ENCODE data around the gene HPCAL4.

The HPCAL4 gene

DNA sequence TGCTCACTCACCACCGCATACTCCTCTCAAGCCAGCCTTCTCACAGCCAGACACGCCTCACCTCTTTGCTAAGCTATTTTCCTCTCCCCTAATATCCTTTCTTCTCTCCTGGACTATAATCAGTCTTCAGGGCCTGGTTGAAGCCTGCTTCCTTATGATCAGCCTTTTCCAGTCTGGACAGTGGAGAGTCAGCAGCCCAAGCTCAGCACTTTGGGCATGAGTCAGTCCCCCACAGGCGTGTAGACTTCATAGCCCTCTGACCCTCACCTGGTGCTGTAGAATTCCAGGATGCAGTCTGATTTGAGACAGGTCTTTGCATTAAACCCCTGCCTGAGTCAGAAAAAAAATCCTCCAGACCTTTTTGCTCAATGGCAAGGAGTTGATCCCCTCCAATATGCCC lies 2.5 kb downstream of the HPCAL4 start:
- no peaks in the 10 kb centered on the region for H3K36me3 ChIP-seq (ENCODE audit: control insufficient read depth, insufficient read depth, low read length)
- H3K4me3 ChIP-seq (replicated peaks; ENCODE audit: low read depth, low read length), result no peak overlapping the region
- DNase-seq (ENCODE audit: extremely low read depth, insufficient read length), result no peak
- TF ChIP-seq, protein P1, sequence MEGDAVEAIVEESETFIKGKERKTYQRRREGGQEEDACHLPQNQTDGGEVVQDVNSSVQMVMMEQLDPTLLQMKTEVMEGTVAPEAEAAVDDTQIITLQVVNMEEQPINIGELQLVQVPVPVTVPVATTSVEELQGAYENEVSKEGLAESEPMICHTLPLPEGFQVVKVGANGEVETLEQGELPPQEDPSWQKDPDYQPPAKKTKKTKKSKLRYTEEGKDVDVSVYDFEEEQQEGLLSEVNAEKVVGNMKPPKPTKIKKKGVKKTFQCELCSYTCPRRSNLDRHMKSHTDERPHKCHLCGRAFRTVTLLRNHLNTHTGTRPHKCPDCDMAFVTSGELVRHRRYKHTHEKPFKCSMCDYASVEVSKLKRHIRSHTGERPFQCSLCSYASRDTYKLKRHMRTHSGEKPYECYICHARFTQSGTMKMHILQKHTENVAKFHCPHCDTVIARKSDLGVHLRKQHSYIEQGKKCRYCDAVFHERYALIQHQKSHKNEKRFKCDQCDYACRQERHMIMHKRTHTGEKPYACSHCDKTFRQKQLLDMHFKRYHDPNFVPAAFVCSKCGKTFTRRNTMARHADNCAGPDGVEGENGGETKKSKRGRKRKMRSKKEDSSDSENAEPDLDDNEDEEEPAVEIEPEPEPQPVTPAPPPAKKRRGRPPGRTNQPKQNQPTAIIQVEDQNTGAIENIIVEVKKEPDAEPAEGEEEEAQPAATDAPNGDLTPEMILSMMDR (IDR thresholded peaks at IDR 0.05; ENCODE audit: insufficient read depth, low read length, poor library complexity, severe bottlenecking), result no peak
- no peaks in the 10 kb centered on the region; the same call in 1 of the 2 replicates for H3K27me3 ChIP-seq (replicated peaks; ENCODE audit: control insufficient read depth, insufficient read depth, low read length)

DNA sequence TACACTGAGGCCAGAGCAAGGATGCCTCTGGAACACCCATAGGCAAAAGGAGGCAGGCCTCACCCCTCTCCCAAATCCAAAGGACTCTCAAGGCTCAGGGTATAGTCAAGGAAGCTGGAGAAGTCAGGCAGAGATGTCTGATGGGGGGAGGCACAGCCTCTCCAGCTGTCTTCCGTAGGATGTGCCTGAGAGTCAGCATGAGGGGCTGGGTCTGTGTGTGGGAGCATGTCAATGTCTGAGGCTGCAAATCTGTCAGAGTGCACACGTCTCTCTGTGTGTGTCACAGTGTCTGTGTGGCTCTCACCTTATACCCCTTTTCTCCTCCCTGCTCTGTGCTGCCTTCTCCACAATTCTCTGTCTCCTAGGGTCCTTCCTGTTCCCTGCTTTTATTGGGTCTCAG lies 4.0 kb downstream of the HPCAL4 start:
- no peak overlapping the region for H3K4me3 ChIP-seq (replicated peaks; ENCODE audit: low read depth, low read length)
- H3K36me3 ChIP-seq (ENCODE audit: control insufficient read depth, insufficient read depth, low read length), result no peaks in the 10 kb centered on the region
- H3K27me3 ChIP-seq (replicated peaks; ENCODE audit: control insufficient read depth, insufficient read depth, low read length), result no peaks in the 10 kb centered on the region; the same call in 1 of the 2 replicates
- no peak for DNase-seq (ENCODE audit: extremely low read depth, insufficient read length)
- TF ChIP-seq, protein P1 (IDR thresholded peaks at IDR 0.05; ENCODE audit: insufficient read depth, low read length, poor library complexity, severe bottlenecking), result no peak

DNA sequence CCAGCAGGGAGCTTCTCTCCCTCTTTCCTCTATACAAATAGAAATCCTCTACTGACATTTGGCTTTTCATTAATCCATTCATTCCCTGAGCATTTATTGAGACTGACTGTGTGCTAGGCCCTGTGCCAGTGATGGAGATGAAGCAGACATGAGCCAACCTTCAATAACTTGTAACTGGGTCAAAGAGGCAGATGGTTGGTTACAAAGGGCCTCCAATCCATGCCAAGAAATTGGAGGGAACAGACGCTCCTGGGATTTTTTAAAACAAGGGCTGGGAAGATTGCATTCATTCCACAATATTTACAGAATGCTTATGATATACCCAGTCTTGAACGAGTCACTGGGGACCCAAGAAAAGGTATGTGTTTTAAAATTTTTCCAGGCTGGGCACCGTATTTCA lies 6.2 kb downstream of the HPCAL4 start:
- H3K36me3 ChIP-seq (ENCODE audit: control insufficient read depth, insufficient read depth, low read length), result no peaks in the 10 kb centered on the region
- H3K27me3 ChIP-seq (replicated peaks; ENCODE audit: control insufficient read depth, insufficient read depth, low read length), result no peaks in the 10 kb centered on the region; the same call in 1 of the 2 replicates
- DNase-seq (ENCODE audit: extremely low read depth, insufficient read length), result no peak
- no peak overlapping the region for H3K4me3 ChIP-seq (replicated peaks; ENCODE audit: low read depth, low read length)
- TF ChIP-seq, protein P1 (IDR thresholded peaks at IDR 0.05; ENCODE audit: insufficient read depth, low read length, poor library complexity, severe bottlenecking), result no peak

DNA sequence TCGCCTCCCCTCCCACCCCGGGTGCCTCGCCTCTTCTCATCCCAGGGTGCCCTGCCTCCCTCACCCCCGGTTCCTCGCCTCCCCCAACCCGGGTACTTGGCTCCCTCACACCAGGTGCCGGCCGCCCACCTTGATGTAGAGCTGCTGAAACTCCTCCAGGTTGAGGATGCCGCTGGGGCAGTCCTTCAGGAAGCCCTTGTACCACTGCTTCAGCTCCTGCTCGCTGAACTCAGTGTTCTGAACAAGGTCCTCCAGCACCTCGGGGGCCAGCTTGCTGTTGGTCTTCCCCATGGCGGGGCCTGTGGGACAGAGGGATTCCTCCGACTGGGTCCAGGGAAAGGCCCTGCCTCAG lies 6.9 kb downstream of the HPCAL4 start:
- H3K4me3 ChIP-seq (replicated peaks; ENCODE audit: low read depth, low read length), result no peak overlapping the region
- TF ChIP-seq, protein P1 (IDR thresholded peaks at IDR 0.05; ENCODE audit: insufficient read depth, low read length, poor library complexity, severe bottlenecking), result no peak
- H3K27me3 ChIP-seq (replicated peaks; ENCODE audit: control insufficient read depth, insufficient read depth, low read length), result no peaks in the 10 kb centered on the region; the same call in 1 of the 2 replicates
- no peak for DNase-seq (ENCODE audit: extremely low read depth, insufficient read length)
- H3K36me3 ChIP-seq (ENCODE audit: control insufficient read depth, insufficient read depth, low read length), result no peaks in the 10 kb centered on the region

DNA sequence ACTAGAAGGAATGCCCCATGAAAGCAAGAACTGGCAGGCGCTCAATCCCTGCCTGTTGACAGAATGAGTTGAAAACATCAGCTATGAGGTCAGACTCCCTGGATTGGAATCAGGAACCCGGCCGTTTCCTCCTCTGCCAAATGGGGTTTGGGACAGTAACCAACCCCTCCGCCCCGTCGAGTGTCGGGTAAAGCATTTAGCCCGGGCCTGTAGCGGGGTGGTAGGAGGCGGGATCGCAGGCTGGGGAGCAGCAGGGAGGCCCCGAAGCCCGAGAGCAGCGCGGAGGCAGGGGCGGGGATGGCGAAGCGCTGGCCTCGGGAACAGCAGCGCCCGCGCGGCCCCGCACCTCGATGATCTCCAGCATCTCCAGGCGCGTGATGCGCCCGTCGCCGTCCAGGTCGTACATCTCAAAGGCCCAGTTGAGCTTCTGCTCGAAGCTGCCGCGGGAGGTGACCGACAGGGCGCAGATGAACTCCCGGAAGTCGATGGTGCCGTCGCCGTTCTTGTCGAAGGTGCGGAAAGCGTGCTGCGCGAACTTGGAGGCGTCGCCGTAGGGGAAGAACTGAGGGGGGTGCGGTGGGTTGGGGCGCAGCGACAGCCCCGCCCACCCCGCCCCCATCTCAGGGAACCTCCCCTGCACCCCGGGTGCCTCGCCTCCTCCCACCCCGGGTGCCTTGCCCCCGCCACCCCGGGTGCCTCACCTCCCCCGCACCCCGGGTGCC lies 7.5 kb downstream of the HPCAL4 start:
- Histone ChIP-seq H3K27me3 (replicated peaks; ENCODE audit: control insufficient read depth, insufficient read depth, low read length) (no peaks in the 10 kb centered on the region; the same call in 1 of the 2 replicates), H3K4me3 (replicated peaks; ENCODE audit: low read depth, low read length) (no peak overlapping the region), H3K36me3 (ENCODE audit: control insufficient read depth, insufficient read depth, low read length) (no peaks in the 10 kb centered on the region)
- no peak for DNase-seq (ENCODE audit: extremely low read depth, insufficient read length)
- TF ChIP-seq, protein P1 (IDR thresholded peaks at IDR 0.05; ENCODE audit: insufficient read depth, low read length, poor library complexity, severe bottlenecking), result no peak
